Endothelial cell of umbilical vein (primary cell): ENCODE data around the gene WASHC2A.
"Not testable (repeated sequence)": the region's sequence is repeated elsewhere in the genome, so short reads cannot be mapped to it uniquely, and the experiment has no call there.

Experiments
- CTCF ChIP-seq, 2 donors: IDR thresholded peaks; 1 replicate in 1 of 2; 2 replicates in 1 of 2; pipeline ENCODE4 v1.5.1; 2011; ENCODE audit warnings: low read length in 2 of 2, mild to moderate bottlenecking in 2 of 2, moderate library complexity in 2 of 2, control low read depth in 1 of 2, inconsistent platforms in 1 of 2, low read depth in 1 of 2; ENCODE audit not compliant: insufficient read depth in 1 of 2; ENCODE audit errors: extremely low read depth in 1 of 2
- EZH2 ChIP-seq: IDR thresholded peaks from 2 replicates; pipeline ENCODE4 v1.6.1; 2012; ENCODE audit warnings: borderline replicate concordance, low read depth, mild to moderate bottlenecking, moderate library complexity, low read length, inconsistent platforms; ENCODE audit not compliant: severe bottlenecking
- FOS ChIP-seq: IDR thresholded peaks from 2 replicates; pipeline ENCODE4 v1.6.1; 2011; ENCODE audit warnings: mild to moderate bottlenecking, low read length, moderate library complexity, borderline replicate concordance; ENCODE audit not compliant: insufficient read depth
- GATA2 ChIP-seq: IDR thresholded peaks from 2 replicates; pipeline ENCODE4 v1.7.0; 2011; ENCODE audit warnings: low read depth, mild to moderate bottlenecking, moderate library complexity, mixed read lengths, low read length; ENCODE audit not compliant: insufficient read length, insufficient read depth
- JUN ChIP-seq: IDR thresholded peaks from 2 replicates; pipeline ENCODE4 v1.6.1; 2011; ENCODE audit warnings: borderline replicate concordance, low read depth; ENCODE audit not compliant: insufficient read length, insufficient read depth
- MAX ChIP-seq: IDR thresholded peaks from 2 replicates; pipeline ENCODE4 v1.6.1; 2011; ENCODE audit not compliant: insufficient read depth, insufficient read length
- MYC ChIP-seq: IDR thresholded peaks from one replicate; pipeline ENCODE4 v1.6.1; 2011; ENCODE audit warnings: mild to moderate bottlenecking, low read depth, low read length
- POLR2A ChIP-seq: IDR thresholded peaks from 2 replicates; pipeline ENCODE4 v1.6.1; 2012; ENCODE audit warnings: low read depth, mild to moderate bottlenecking, control low read depth, low read length
- POLR2AphosphoS5 ChIP-seq: IDR thresholded peaks from 2 replicates; pipeline ENCODE4 v1.6.1; 2012; ENCODE audit warnings: low read depth, mild to moderate bottlenecking, control low read depth, low read length, moderate library complexity; ENCODE audit not compliant: insufficient read depth

DNA sequence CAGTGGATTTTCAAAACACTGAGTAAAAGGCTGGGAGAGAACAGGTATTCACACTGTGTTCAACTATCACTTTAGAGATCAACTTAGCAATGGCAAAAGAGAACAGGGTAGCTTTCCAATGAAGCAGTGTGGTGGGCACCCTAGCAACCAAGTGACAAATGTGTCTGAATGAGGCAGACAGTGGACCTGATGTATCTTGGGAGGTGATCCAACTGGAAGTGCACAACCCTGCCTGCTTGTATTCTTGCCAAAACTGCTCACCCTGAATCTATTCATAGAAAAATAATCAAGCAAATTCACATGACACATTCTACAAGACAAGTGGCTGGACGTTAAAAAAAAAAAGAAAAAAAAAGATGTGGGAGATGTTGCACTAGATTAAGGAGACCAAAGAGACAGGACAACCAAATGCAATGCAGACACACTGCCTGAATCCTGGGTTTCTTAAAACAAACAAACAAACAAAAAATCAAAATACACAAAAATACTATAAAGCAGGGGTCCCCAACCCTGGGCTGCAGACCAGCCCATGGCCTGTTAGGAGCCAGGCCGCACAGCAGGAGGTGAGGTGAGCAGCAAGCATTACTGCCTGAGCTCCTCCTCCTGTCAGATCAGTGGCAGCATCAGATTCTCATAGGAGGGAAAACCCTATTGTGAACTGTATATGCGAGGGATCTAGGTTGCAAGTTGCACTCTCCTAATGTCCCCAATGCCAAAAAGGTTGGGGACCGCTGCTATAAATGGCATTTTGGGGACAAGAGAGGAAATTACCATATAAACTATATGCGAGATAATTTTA lies 12.1 kb upstream of the WASHC2A start:
- TF ChIP-seq POLR2AphosphoS5; CTCF (IDR thresholded peaks at IDR 0.05; ENCODE audit: extremely low read depth in 1 of 2, insufficient read depth in 1 of 2, low read depth in 1 of 2, low read length in 2 of 2); POLR2A; MYC; MAX; EZH2; JUN; GATA2; FOS: not testable (repeated sequence)
